NT2/D1 (cell line): ENCODE measurements around the gene LURAP1L.

Experiments used
- SUZ12 ChIP-seq: IDR thresholded peaks from 2 replicates; pipeline ENCODE4 v1.6.1; 2011; ENCODE audit not compliant: insufficient read length, insufficient read depth; ENCODE audit errors: extremely low read depth
- YY1 ChIP-seq: IDR thresholded peaks from 2 replicates; pipeline ENCODE4 v1.6.1; 2011; ENCODE audit not compliant: insufficient read length, insufficient read depth
- ZNF274 ChIP-seq: IDR thresholded peaks from 2 replicates; pipeline ENCODE4 v1.6.1; 2011; ENCODE audit warnings: mild to moderate bottlenecking, low read depth, low read length

- TF ChIP-seq ZNF274 (no peak), SUZ12 (no peak), YY1 (no peak)
These were observed 2.6 kb downstream of the LURAP1L start for GRCh38 chr9:12777121-12778022.
